HepG2 (cell line): ENCODE measurements around the gene GFPT2. TPM values are rescaled to one million over a fixed set of nuclear protein-coding genes. Genes with fewer than 3 reads are reported as not detected.

ENCODE experiments used
- ATAC-seq: fragments of 200-7000 bp; cut with Tn5 transposase; 3 replicates; pipeline ENCODE4 v1.9.1; 2020; ENCODE audit warnings: mild to moderate bottlenecking, moderate library complexity
- BruUV-seq: library from RNA; stranded (reverse); fragments of 400-500 nt; replicated peaks from 2 replicates; lab custom pipeline; 2021; lab: Mats Ljungman, UMichigan
- CTCF ChIA-PET: fragments of 300-600 bp; formaldehyde crosslinking; extraction: SDS; loops from one replicate; lab custom pipeline; 2021; ENCODE audit warnings: low total read pairs, inconsistent platforms, low intra/inter-chr PET ratio; lab: Yijun Ruan, JAX
- POLR2A ChIA-PET: fragments of 350-600 bp; sonication (Branson Sonifier 250); formaldehyde crosslinking; loops from one replicate; lab custom pipeline; 2020; ENCODE audit warnings: antibody characterized with exemption, inconsistent platforms; lab: Yijun Ruan, JAX
- DNase-seq: peaks from one replicate; pipeline ENCODE4 v3.0.0-alpha.2; 2015; ENCODE audit warnings: low spot score
- FAIRE-seq: peaks from 3 replicates; lab custom pipeline; 2011; peaks lifted over from hg19 to GRCh38; lab: Jason Lieb, UNC
- H2AFZ ChIP-seq: one replicate; pipeline ENCODE4 v1.6.1; 2011; ENCODE audit warnings: low read length, inconsistent platforms
- H3K27ac ChIP-seq: fragments of 300-600 bp; 3 replicates; pipeline ENCODE4 v1.8.0; 2011; ENCODE audit warnings: mixed run types, mild to moderate bottlenecking, mixed read lengths, low read length, inconsistent platforms; ENCODE audit not compliant: insufficient read depth; ENCODE audit errors: extremely low read length
- H3K27me3 ChIP-seq, 2 experiments: fragments of 200-600 bp in 1 of 2; 2 replicates in 1 of 2; 3 replicates in 1 of 2; pipeline versions ENCODE4 v1.6.0 to v1.8.0; 2011; ENCODE audit warnings: low read length in 2 of 2, mild to moderate bottlenecking in 2 of 2, moderate library complexity in 2 of 2, inconsistent platforms in 1 of 2; ENCODE audit not compliant: insufficient read depth in 2 of 2, control insufficient read depth in 1 of 2
- H3K36me3 ChIP-seq, 2 experiments: fragments of 200-600 bp in 1 of 2; replicated peaks in 1 of 2; 2 replicates in 1 of 2; 3 replicates in 1 of 2; pipeline versions ENCODE4 v1.5.1 to v1.8.0; 2011; ENCODE audit warnings: low read length in 2 of 2, inconsistent platforms in 1 of 2; ENCODE audit not compliant: insufficient read depth in 2 of 2, control insufficient read depth in 1 of 2
- H3K4me1 ChIP-seq: 2 replicates; pipeline ENCODE4 v1.5.1; 2012; ENCODE audit warnings: low read length, inconsistent platforms; ENCODE audit not compliant: insufficient read depth
- H3K4me2 ChIP-seq: 2 replicates; pipeline ENCODE4 v1.6.0; 2011; ENCODE audit warnings: low read depth, low read length, inconsistent platforms
- H3K4me3 ChIP-seq, 3 experiments: fragments of 200-600 bp in 1 of 3; sonication (generic), shearing (Covaris generic) in 1 of 3; replicated peaks in 1 of 3; 2 replicates each; pipeline ENCODE4 v1.5.1; 2011 to 2016; ENCODE audit warnings: low read length in 3 of 3, inconsistent platforms in 2 of 3, low read depth in 2 of 3, mild to moderate bottlenecking in 2 of 3, control low read depth in 1 of 3, mixed read lengths in 1 of 3; ENCODE audit not compliant: insufficient read depth in 1 of 3
- H3K79me2 ChIP-seq: one replicate; pipeline ENCODE4 v1.6.1; 2011; ENCODE audit warnings: low read length, inconsistent platforms; ENCODE audit not compliant: insufficient read depth
- H3K9ac ChIP-seq: 2 replicates; pipeline ENCODE4 v1.6.0; 2011; ENCODE audit warnings: mild to moderate bottlenecking, low read depth, low read length, inconsistent platforms; ENCODE audit not compliant: insufficient read depth
- H3K9me3 ChIP-seq: 2 replicates; pipeline ENCODE4 v1.5.1; 2012; ENCODE audit warnings: mild to moderate bottlenecking, low read length
- H4K20me1 ChIP-seq: 2 replicates; pipeline ENCODE4 v1.6.0; 2011; ENCODE audit warnings: inconsistent platforms, mild to moderate bottlenecking, low read length, moderate library complexity; ENCODE audit not compliant: insufficient read depth
- CTCF ChIP-seq: sonication (generic); formaldehyde crosslinking; IDR thresholded peaks from 2 replicates; pipeline ENCODE4 v1.5.0; 2020; ENCODE audit warnings: mild to moderate bottlenecking, missing genetic modification reagents, moderate library complexity
- DDIT3 ChIP-seq: sonication (generic); formaldehyde crosslinking; IDR thresholded peaks from 2 replicates; pipeline ENCODE4 v1.4.0; 2020; ENCODE audit warnings: mild to moderate bottlenecking, missing genetic modification reagents
- PAXIP1 ChIP-seq: sonication (generic); formaldehyde crosslinking; conservative IDR thresholded peaks from 2 replicates; pipeline ENCODE4 v1.4.0; 2020; ENCODE audit warnings: mild to moderate bottlenecking, missing genetic modification reagents, moderate library complexity
- SNAPC5 ChIP-seq: sonication (generic); formaldehyde crosslinking; IDR thresholded peaks from 2 replicates; pipeline ENCODE4 v1.8.1; 2023; ENCODE audit warnings: mild to moderate bottlenecking, missing genetic modification reagents, borderline replicate concordance
- ZNF558 ChIP-seq: sonication (generic); formaldehyde crosslinking; IDR thresholded peaks from 2 replicates; pipeline ENCODE4 v1.9.0; 2022; ENCODE audit warnings: mild to moderate bottlenecking, missing genetic modification reagents, borderline replicate concordance
- WGBS: methylation state at CpG from one replicate; pipeline ENCODE4 v1.1.6; 2017; ENCODE audit warnings: low lambda C conversion rate; 5-methylcytosine and 5-hydroxymethylcytosine counted together
- in situ Hi-C: cut with HindIII; loops from 2 replicates; pipeline ENCODE4 v1.10.0; 2017; ENCODE audit warnings: low pct_unique_long_range_greater_than_20kb; ENCODE audit not compliant: extremely low pct_ligation_motif_present
- intact Hi-C: fragments of 100-400 bp; cut with micrococcal nuclease; formaldehyde crosslinking; loops from one replicate; pipeline ENCODE4 v1.10.0; 2022; ENCODE audit not compliant: unreplicated experiment
- polyA plus RNA-seq, 8 experiments: library from polyadenylated mRNA; depleted of rRNA in 3 of 8; stranded (reverse) in 7 of 8; unstranded in 1 of 8; fragments of >200 nt; fragmentation: Illumina TruSeq in 4 of 8; extraction: Trizol in 4 of 8; gene quantifications; 2 replicates each; pipeline versions ENCODE4 v1.2.1 to v1.2.3, GENCODE V29; 2011 to 2016; ENCODE audit warnings: low read depth in 4 of 8, missing spikeins in 1 of 8, mixed read lengths in 1 of 8; ENCODE audit not compliant: insufficient read depth in 1 of 8
- total RNA-seq, 5 experiments: library from RNA; depleted of rRNA; stranded (reverse); fragments of >200 nt; fragmentation: Illumina TruSeq; extraction: Trizol; gene quantifications; 2 replicates each; pipeline ENCODE4 v1.2.3, GENCODE V29; 2016; ENCODE audit warnings: low read depth in 1 of 5

Gene GFPT2
- total and polyA plus RNA-seq, 2 of the 13 experiments (the other 11 are each of a cell fraction or from before 2014, with no cell fraction given): 0.18 TPM

GRCh38 chr5:180391276-180391675, 38.1 kb upstream of the GFPT2 start (continued):
- TF ChIP-seq PAXIP1 (CRISPR knock-in tag): no peak

- no peak for DNase-seq
- WGBS: 38% methylated on average over 7 of the region's 15 CpGs
- in situ Hi-C loops (no loop called here), intact Hi-C loops (no loop called here)
- Histone ChIP-seq H3K4me2 (no peak overlapping the region), H3K27me3 (peaks cover 0 to 16% of the 10 kb centered on the region in 2 experiments; a peak in 3 of 5 replicates), H3K4me3 (no peak overlapping the region), H4K20me1 (no peaks in the 10 kb centered on the region), H3K9ac (no peak overlapping the region), H3K4me1 (no peaks in the 10 kb centered on the region), H3K36me3 (no peaks in the 10 kb centered on the region)
- CTCF ChIA-PET: no interaction called here
- TF ChIP-seq ZNF558 (CRISPR knock-in tag): no peak
- no peak for TF ChIP-seq SNAPC5 (CRISPR knock-in tag)
- TF ChIP-seq CTCF (CRISPR knock-in tag): 0 out of 2 replicates have a peak, but pooled peaks have one; percentile 6
- no peak for TF ChIP-seq DDIT3 (CRISPR knock-in tag)
- TF ChIP-seq, all 625 proteins: peak for 1
- H2AFZ ChIP-seq: no peak overlapping the region
- H3K27ac ChIP-seq: no peak overlapping the region
- ATAC-seq (no peak), FAIRE-seq (no peak)
- POLR2A ChIA-PET: no interaction called here
- no TSS peak for BruUV-seq
- no peaks in the 10 kb centered on the region for H3K9me3 ChIP-seq
- H3K79me2 ChIP-seq: no peaks in the 10 kb centered on the region
These were observed 37.5 kb upstream of the GFPT2 start for GRCh38 chr5:180390441-180391190.
